Testis (tissue), 2 donors: ENCODE measurements around the gene MAPKAP1.

Source experiments
- CTCF ChIP-seq, 3 experiments: fragments of 450-650 bp in 2 of 3; fragments of 200-600 bp in 1 of 3; sonication (generic) in 1 of 3; IDR thresholded peaks; one replicate each; pipeline ENCODE4 v1.5.1; 2016 to 2019; ENCODE audit warnings: antibody characterized with exemption in 3 of 3, mild to moderate bottlenecking in 2 of 3, moderate library complexity in 1 of 3
- POLR2A ChIP-seq: fragments of 450-650 bp; IDR thresholded peaks from one replicate; pipeline ENCODE4 v1.6.1; 2017; ENCODE audit warnings: antibody characterized with exemption, mild to moderate bottlenecking, moderate library complexity

DNA sequence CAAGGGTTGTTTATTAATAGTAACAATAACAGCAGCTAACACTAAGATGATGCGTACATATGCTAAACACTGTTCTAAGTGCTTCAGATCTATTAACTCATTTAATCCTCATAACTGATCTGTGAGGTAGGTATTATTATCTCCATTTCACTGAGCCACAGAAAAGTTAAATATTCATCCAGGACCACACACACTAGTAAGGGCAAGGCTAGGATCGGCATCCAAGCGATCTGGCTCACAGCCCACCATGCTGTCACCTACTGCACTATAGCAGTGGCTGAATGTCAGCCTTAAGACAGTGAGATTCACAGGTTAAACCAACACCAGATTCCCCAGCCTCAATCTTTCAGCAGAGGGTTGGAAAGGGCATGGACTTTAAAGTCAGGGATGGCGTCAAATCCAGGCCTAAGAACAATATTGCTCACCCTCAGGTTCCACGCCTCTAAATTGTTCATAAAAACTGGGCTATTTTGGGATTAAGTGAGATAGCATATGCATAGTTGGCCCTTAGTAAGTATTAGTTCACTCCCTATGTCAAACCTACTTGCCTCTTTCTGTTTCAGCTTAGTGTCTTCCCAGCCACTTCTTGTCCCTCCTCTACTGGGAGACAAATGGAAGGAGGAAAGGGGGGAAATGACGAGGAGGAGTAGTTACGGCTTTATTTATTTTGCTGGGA is 150.8 kb downstream of the MAPKAP1 start:
- TF ChIP-seq CTCF (IDR thresholded peaks at IDR 0.05) (no peak), POLR2A (no peak)
